Muscle layer of colon (tissue), 2 donors: ENCODE results near the gene MACF1.
A peak's percentile ranks its signal among the peaks of the same experiment; 100 is the strongest.

Experiments
- H3K27ac ChIP-seq: one replicate; pipeline ENCODE4 v1.7.0; 2013; ENCODE audit warnings: low read depth, mild to moderate bottlenecking, low read length, moderate library complexity
- H3K27me3 ChIP-seq, 2 donors: one replicate each; pipeline ENCODE4 v1.7.0; 2013; ENCODE audit warnings: low read length in 2 of 2, mild to moderate bottlenecking in 2 of 2; ENCODE audit not compliant: insufficient read depth in 2 of 2, control insufficient read depth in 1 of 2
- H3K36me3 ChIP-seq: one replicate; pipeline ENCODE4 v1.7.0; 2013; ENCODE audit warnings: mild to moderate bottlenecking, low read length; ENCODE audit not compliant: insufficient read depth
- H3K4me1 ChIP-seq: one replicate; pipeline ENCODE4 v1.7.0; 2013; ENCODE audit warnings: mild to moderate bottlenecking, low read length; ENCODE audit not compliant: insufficient read depth
- H3K4me3 ChIP-seq, 2 donors: one replicate each; pipeline ENCODE4 v1.7.0; 2013; ENCODE audit warnings: low read length in 2 of 2, low read depth in 1 of 2, mild to moderate bottlenecking in 1 of 2, moderate library complexity in 1 of 2
- H3K9ac ChIP-seq: one replicate; pipeline ENCODE4 v1.7.0; 2013; ENCODE audit warnings: low read length
- H3K9me3 ChIP-seq: one replicate; pipeline ENCODE4 v1.7.0; 2013; ENCODE audit warnings: mild to moderate bottlenecking, low read length
- donor health status: abdominal sarcoma.
- donor health status: Adenocarcinoma of cecum.

The MACF1 gene

GRCh38 chr1:39183503-39184353, 20.8 kb upstream of the MACF1 start:
- Histone ChIP-seq H3K9me3 (no peaks in the 10 kb centered on the region), H3K9ac (no peak overlapping the region), H3K36me3 (no peaks in the 10 kb centered on the region), H3K27me3 (no peaks in the 10 kb centered on the region), H3K27ac (peak overlapping the region; percentile 60), H3K4me1 (peaks cover 43% of the 10 kb centered on the region), H3K4me3 (no peak overlapping the region)

GRCh38 chr1:39184354-39184818, 20.1 kb upstream of the MACF1 start:
- Histone ChIP-seq H3K9me3 (no peaks in the 10 kb centered on the region), H3K9ac (no peak overlapping the region), H3K4me3 (no peak overlapping the region), H3K27me3 (no peaks in the 10 kb centered on the region), H3K27ac (peak overlapping the region; percentile 60), H3K36me3 (no peaks in the 10 kb centered on the region), H3K4me1 (peaks cover 43% of the 10 kb centered on the region)

- Histone ChIP-seq H3K36me3 (no peaks in the 10 kb centered on the region), H3K9me3 (no peaks in the 10 kb centered on the region), H3K27ac (no peak overlapping the region), H3K9ac (no peak overlapping the region), H3K4me1 (peaks cover 63% of the 10 kb centered on the region), H3K4me3 (no peak overlapping the region), H3K27me3 (no peaks in the 10 kb centered on the region)
Observed at GRCh38 chr1:39187275-39188046, 17.0 kb upstream of the MACF1 start.

GRCh38 chr1:39189592-39190041, 14.9 kb upstream of the MACF1 start:
- no peaks in the 10 kb centered on the region for H3K9me3 ChIP-seq
- no peaks in the 10 kb centered on the region for H3K36me3 ChIP-seq
- no peak overlapping the region for H3K9ac ChIP-seq
- peaks cover 65% of the 10 kb centered on the region for H3K4me1 ChIP-seq
- no peaks in the 10 kb centered on the region for H3K27me3 ChIP-seq
- no peak overlapping the region for H3K27ac ChIP-seq
- no peak overlapping the region for H3K4me3 ChIP-seq

- no peaks in the 10 kb centered on the region for H3K9me3 ChIP-seq
- peak overlapping the region; percentile 6 for H3K9ac ChIP-seq
- no peak overlapping the region for H3K27ac ChIP-seq
Observed at GRCh38 chr1:39190096-39190495, 14.4 kb upstream of the MACF1 start.

GRCh38 chr1:39194398-39195051, 10.0 kb upstream of the MACF1 start:
- Histone ChIP-seq H3K9me3 (no peaks in the 10 kb centered on the region), H3K36me3 (no peaks in the 10 kb centered on the region), H3K4me1 (peaks cover 77% of the 10 kb centered on the region), H3K9ac (no peak overlapping the region), H3K4me3 (no peak overlapping the region), H3K27me3 (no peaks in the 10 kb centered on the region), H3K27ac (peak overlapping the region; percentile 76)

More at GRCh38 chr1:39190096-39190495, 14.4 kb upstream of the MACF1 start:
- Histone ChIP-seq H3K27me3 (no peaks in the 10 kb centered on the region), H3K4me1 (peaks cover 68% of the 10 kb centered on the region), H3K4me3 (no peak overlapping the region), H3K36me3 (no peaks in the 10 kb centered on the region)

GRCh38 chr1:39195166-39196111, 9.1 kb upstream of the MACF1 start:
- Histone ChIP-seq H3K9ac (no peak overlapping the region), H3K4me1 (peaks cover 75% of the 10 kb centered on the region), H3K27ac (peak overlapping the region; percentile 76)

GRCh38 chr1:39196244-39197215, 8.0 kb upstream of the MACF1 start:
- no peak overlapping the region for H3K4me3 ChIP-seq
- H3K4me1 ChIP-seq, result peaks cover 67% of the 10 kb centered on the region

More at GRCh38 chr1:39195166-39196111, 9.1 kb upstream of the MACF1 start:
- H3K36me3 ChIP-seq, result no peaks in the 10 kb centered on the region
- no peaks in the 10 kb centered on the region for H3K9me3 ChIP-seq
- H3K27me3 ChIP-seq, result no peaks in the 10 kb centered on the region
- H3K4me3 ChIP-seq, result no peak overlapping the region

GRCh38 chr1:39199593-39199992, 4.9 kb upstream of the MACF1 start:
- Histone ChIP-seq H3K9me3 (no peaks in the 10 kb centered on the region), H3K4me3 (no peak overlapping the region), H3K9ac (no peak overlapping the region), H3K27me3 (no peaks in the 10 kb centered on the region), H3K27ac (no peak overlapping the region), H3K4me1 (peaks cover 59% of the 10 kb centered on the region), H3K36me3 (no peaks in the 10 kb centered on the region)

More at GRCh38 chr1:39196244-39197215, 8.0 kb upstream of the MACF1 start:
- no peak overlapping the region for H3K9ac ChIP-seq
- peak overlapping the region; percentile 76 for H3K27ac ChIP-seq
- no peaks in the 10 kb centered on the region for H3K27me3 ChIP-seq
- no peaks in the 10 kb centered on the region for H3K9me3 ChIP-seq
- no peaks in the 10 kb centered on the region for H3K36me3 ChIP-seq
